NAMALWA (cell line): ENCODE measurements around the gene ZNF726.
"Not testable (repeated sequence)": the region's sequence is repeated elsewhere in the genome, so short reads cannot be mapped to it uniquely, and the experiment has no call there.

Source experiments
- DNase-seq: peaks from one replicate; pipeline ENCODE4 v3.0.0-alpha.2; 2015; ENCODE audit warnings: low spot score

Gene ZNF726

DNA sequence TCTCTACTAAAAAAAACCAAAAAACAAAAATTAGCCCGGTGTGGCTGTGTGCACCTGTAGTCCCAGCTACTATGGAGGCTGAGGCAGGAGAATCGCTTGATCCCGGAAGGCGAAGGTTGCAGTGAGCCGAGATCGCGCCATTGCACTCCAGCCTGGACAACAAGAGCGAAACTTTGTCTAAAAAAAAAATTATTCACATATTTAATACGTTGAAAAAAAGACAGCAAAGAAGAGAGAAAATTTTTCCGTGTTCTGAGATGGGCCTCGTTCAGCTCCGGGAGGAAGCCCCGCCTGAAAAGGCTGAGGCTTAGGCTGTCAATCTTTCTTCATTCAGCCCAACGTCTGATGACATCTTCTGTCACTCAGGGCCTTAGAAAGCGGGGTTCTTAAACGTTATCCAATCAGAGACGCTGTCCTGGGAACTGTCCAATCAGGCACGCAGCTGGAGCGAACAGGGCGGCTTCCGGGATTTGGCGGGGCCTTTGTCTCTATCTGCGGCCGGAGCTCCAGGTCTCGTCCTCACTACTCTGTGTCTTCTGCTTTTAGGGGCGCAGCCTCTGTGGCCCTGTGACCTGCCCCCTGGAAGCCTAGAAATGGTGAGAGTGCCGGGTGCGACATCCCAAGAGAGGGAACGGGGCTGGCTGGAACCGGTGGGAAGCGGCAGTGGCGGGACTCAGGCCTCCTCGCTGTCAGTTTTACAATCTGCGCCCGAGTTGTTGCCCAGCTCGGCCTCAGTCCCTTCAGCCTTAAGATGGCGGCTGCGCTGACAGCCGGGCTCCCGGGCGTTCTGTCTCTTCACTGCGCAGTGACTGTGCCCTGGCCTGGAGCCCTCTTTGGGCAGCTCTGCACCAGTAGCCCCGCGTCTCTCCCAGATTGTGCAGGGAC, at the start of gene ZNF726:
ZNF726 (plus strand) TSS at position 485 of the 885 bp plus-strand sequence; CDS start at position 594, 109 bp downstream.
- peak; percentile 98 for DNase-seq

DNA sequence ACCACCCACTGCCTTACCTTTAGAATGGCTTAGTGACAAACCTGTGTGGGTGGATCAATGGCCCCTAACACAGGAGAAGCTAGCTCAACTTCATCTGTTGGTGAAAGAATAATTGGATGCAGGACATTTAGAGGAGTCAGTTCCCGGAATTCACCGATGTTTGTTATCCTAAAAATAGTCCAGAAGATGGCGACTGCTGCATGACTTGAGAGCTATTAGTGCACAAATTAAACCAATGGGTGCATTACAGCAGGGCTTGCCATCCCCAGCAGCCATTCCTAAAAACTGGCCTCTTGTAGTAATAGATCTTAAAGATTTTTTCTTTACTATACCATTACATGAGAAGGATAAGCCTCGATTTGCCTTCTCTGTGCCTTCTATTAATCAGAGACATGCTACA, 46.8 kb upstream of the ZNF726 start:
- DNase-seq = no peak

- DNase-seq = no peak
These were observed 46.1 kb upstream of the ZNF726 start for GRCh38 chr19:23868630-23869029.

GRCh38 chr19:23872282-23872919, 42.3 kb upstream of the ZNF726 start:
- DNase-seq = no peak

GRCh38 chr19:23876261-23876660, 38.4 kb upstream of the ZNF726 start:
- no peak for DNase-seq

GRCh38 chr19:23876756-23877155, 37.9 kb upstream of the ZNF726 start:
- DNase-seq = not testable (repeated sequence)

- peak; percentile 20 for DNase-seq
These were observed 32.2 kb upstream of the ZNF726 start for GRCh38 chr19:23882493-23882892.

- DNase-seq = no peak
These were observed 30.3 kb upstream of the ZNF726 start for GRCh38 chr19:23884363-23884762.

DNA sequence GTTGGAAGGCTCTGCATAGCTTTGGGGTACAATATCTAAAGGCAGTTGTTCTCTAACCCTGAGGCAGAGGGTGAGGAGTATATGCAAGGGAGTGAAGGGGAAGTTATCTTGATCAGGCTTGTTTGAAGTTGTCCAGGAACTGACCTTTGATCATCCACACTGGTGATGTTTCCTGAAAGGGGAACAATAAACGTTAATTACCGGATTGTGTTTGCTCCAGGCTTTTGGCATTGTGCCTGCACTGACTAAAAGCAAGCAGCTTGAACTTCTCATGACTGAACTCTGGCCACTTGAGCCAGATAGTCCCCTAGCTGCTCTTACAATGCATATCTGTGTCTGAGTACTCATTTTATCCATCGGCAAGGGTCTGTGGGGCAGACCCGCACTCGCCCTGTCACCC, 27.0 kb upstream of the ZNF726 start:
- no peak for DNase-seq

- not testable (repeated sequence) for DNase-seq
These were observed 18.6 kb upstream of the ZNF726 start for GRCh38 chr19:23896096-23896495.

DNA sequence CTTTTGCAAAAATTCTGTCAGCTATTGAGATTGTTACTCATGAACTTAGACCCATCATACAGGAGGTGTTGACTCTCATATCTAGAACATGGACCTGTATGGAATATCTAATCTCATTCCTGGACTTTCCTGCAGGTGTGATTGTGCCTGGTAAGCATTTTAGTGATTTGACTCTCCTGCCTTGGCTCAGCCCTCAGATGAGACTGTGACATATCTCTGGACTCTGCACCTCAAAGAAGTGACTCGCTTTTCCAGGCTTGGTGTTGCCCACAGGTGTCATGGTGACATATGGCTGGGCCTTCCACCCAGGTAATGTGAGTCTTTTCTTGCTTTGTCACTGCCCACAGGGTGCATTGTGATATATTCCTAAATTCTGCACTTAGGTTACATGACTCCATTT, 17.8 kb upstream of the ZNF726 start:
- no peak for DNase-seq

GRCh38 chr19:23901360-23901759, 13.3 kb upstream of the ZNF726 start:
- no peak for DNase-seq

DNA sequence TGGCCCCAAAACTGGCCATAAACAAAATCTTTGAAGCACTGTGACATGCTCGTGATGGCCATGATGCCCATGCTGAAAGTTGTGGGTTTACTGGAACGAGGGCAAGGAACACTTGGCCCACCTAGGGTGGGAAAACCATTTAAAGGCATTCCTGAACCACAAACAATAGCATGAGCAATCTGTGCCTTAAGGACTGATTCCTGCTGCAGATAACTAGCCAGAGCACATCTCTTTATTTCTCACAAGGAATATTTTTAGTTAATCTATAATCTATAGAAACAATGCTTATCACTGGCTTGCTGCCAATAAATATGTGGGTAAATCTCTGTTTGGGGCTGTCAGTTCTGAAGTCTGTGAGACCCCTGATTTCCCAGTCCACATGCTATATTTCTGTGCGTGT, 10.3 kb upstream of the ZNF726 start:
- no peak for DNase-seq

GRCh38 chr19:23905771-23906170, 8.9 kb upstream of the ZNF726 start:
- no peak for DNase-seq

GRCh38 chr19:23906835-23907234, 7.9 kb upstream of the ZNF726 start:
- no peak for DNase-seq

DNA sequence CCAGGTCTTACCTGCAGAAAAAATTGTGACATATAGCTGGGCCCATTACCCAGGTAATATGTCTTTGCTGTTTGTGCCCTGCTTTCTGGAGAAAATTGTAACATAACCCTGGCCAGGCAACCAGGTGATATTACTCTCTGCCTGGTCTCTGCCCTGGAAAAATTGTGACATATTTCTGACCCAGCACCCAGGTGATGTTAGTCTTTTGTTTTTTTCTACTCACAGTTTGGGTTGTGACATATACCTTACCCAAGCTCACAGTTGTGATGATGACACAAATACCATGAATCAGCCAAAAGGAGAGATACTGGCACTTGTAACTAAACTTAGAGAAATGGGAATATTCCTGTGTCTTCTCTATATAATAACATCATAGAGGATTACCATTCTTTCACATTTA, 6.5 kb upstream of the ZNF726 start:
- DNase-seq = no peak

DNA sequence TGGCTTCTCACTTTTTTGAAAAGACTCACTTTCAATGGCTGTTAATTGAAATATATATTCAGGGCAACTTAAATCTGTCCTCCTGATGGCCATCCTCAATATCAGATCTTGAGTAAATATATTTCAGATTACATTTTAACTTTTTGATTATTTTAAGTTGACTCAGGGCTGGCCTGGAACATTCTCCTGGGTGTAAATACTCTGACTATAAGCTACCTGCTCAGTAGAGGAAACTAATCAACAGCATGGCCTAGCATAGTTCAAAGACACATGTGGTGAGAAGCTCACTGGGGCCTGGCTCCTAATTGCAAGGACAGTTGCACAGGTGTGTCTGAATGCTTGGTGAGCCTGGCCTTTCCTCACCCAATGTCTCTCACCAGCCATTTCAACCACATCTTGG, 5.5 kb upstream of the ZNF726 start:
- no peak for DNase-seq

GRCh38 chr19:23913931-23914330, 755 bp upstream of the ZNF726 start:
- DNase-seq = no peak

- no peak for DNase-seq
These were observed 2.3 kb downstream of the ZNF726 start for GRCh38 chr19:23916991-23917390.

GRCh38 chr19:23917856-23918255, 3.2 kb downstream of the ZNF726 start:
- no peak for DNase-seq

- no peak for DNase-seq
These were observed 10.6 kb downstream of the ZNF726 start for GRCh38 chr19:23925285-23925684.

- DNase-seq = no peak
These were observed 18.2 kb downstream of the ZNF726 start for GRCh38 chr19:23932878-23933277.

GRCh38 chr19:23937031-23937430, 22.3 kb downstream of the ZNF726 start:
- DNase-seq = not testable (repeated sequence)
